ENCODE data around the gene REM1.

Gene REM1

DNA sequence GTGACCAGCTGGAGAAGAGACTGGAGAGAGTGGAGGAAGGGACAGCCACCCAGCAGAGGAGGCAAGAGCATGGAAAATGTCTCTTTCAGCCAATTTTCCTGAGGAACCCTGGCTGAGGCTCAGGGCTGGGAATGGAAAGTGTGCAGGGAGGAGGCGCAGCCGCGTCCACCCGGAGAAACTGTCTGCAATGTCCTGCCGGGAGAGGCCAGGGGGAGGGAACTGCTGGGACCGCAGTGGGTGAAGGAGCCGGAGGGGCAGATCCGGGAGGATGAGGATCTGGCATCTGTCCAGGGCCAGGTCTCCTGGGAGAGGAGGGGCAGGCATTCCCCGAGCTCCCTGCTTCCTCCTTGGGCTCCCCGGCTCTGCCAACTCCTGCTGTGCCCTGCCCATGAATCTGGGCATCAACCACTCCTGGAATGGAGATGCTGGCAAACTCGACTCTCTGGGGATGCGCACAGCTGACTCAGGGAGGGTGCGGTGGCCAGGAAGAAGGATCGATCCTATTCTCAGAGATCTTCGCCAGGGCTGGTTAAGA lies 21.7 kb downstream of the REM1 start:
- Histone ChIP-seq H4K20me1 (ENCODE audit: insufficient read depth, low read length) (no peaks in the 10 kb centered on the region), H3K79me2 (ENCODE audit: low read length) (no peaks in the 10 kb centered on the region), H3K4me3 (ENCODE audit: low read length) (no peak overlapping the region), H3K4me2 (ENCODE audit: low read depth, low read length) (no peak overlapping the region), H2AFZ (ENCODE audit: low read length) (no peak overlapping the region), H3K27ac (ENCODE audit: low read length) (no peak overlapping the region), H3K27me3 (replicated peaks; ENCODE audit: insufficient read depth, low read length) (no peaks in the 10 kb centered on the region), H3F3A (ENCODE audit: insufficient read depth, low read length) (no peaks in the 10 kb centered on the region), H3K9me3 (replicated peaks; ENCODE audit: insufficient read depth, low read length) (no peaks in the 10 kb centered on the region), H3K9me2 (replicated peaks; ENCODE audit: insufficient read depth, low read length) (no peaks in the 10 kb centered on the region), H3K36me3 (replicated peaks; ENCODE audit: insufficient read depth, low read length) (no peaks in the 10 kb centered on the region), H3K9ac (ENCODE audit: low read length) (no peak overlapping the region), H3K4me1 (ENCODE audit: low read length) (no peaks in the 10 kb centered on the region)
- DNase-seq, result no peak
- TF ChIP-seq, protein P1, sequence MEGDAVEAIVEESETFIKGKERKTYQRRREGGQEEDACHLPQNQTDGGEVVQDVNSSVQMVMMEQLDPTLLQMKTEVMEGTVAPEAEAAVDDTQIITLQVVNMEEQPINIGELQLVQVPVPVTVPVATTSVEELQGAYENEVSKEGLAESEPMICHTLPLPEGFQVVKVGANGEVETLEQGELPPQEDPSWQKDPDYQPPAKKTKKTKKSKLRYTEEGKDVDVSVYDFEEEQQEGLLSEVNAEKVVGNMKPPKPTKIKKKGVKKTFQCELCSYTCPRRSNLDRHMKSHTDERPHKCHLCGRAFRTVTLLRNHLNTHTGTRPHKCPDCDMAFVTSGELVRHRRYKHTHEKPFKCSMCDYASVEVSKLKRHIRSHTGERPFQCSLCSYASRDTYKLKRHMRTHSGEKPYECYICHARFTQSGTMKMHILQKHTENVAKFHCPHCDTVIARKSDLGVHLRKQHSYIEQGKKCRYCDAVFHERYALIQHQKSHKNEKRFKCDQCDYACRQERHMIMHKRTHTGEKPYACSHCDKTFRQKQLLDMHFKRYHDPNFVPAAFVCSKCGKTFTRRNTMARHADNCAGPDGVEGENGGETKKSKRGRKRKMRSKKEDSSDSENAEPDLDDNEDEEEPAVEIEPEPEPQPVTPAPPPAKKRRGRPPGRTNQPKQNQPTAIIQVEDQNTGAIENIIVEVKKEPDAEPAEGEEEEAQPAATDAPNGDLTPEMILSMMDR (IDR thresholded peaks at IDR 0.05; ENCODE audit: low read length), result no peak
- TF ChIP-seq EZH2 (optimal IDR thresholded peaks at IDR 0.05; ENCODE audit: low read depth, low read length), result no peak
- TF ChIP-seq EZH2phosphoT487 (IDR thresholded peaks at IDR 0.05; ENCODE audit: low read length), result no peak

DNA sequence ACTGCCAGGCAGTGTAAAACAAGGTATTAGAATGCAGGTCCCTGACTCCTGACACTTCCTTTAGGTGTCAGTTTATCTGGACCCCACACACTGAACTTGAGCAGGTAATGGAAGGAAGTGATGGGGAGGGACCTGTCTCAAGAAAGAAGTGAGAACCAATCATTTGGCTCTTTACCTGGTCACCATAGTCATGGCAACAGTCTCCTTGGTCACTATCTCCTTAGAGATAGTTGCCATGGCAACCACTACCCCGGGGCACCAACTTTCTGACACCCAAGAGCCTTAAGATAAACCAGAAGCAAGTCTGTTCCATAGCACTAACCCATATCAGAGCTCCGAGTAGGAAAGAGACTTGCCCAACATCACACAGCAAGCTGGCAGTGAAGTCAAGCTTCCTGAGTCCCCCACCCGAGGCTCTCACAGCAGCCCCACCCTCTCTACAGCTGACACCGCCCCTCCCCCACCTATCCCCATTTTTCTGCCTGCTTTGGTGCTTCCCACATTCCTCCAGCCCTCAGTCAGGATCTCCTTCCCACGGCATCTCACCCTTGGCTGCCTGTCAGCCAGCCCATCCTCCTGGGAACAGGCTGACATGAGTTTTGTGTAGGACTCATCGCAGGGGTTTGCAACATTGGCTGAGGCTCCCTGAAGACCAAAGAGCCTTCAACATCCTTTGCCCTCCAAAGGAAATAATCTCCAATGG lies 22.9 kb downstream of the REM1 start:
- H3K4me3 ChIP-seq (ENCODE audit: low read length), result no peak overlapping the region
- H3K36me3 ChIP-seq (replicated peaks; ENCODE audit: insufficient read depth, low read length), result no peaks in the 10 kb centered on the region
- no peak overlapping the region for H3K27ac ChIP-seq (ENCODE audit: low read length)
- no peaks in the 10 kb centered on the region for H4K20me1 ChIP-seq (ENCODE audit: insufficient read depth, low read length)
- no peaks in the 10 kb centered on the region for H3K79me2 ChIP-seq (ENCODE audit: low read length)
- H3K4me2 ChIP-seq (ENCODE audit: low read depth, low read length), result no peak overlapping the region
- no peaks in the 10 kb centered on the region for H3K27me3 ChIP-seq (replicated peaks; ENCODE audit: insufficient read depth, low read length)
- no peaks in the 10 kb centered on the region for H3K9me2 ChIP-seq (replicated peaks; ENCODE audit: insufficient read depth, low read length)
- H3K4me1 ChIP-seq (ENCODE audit: low read length), result no peaks in the 10 kb centered on the region
- TF ChIP-seq, protein P1 (IDR thresholded peaks at IDR 0.05; ENCODE audit: low read length), result no peak
- TF ChIP-seq EZH2 (optimal IDR thresholded peaks at IDR 0.05; ENCODE audit: low read depth, low read length), result no peak
- TF ChIP-seq EZH2phosphoT487 (IDR thresholded peaks at IDR 0.05; ENCODE audit: low read length), result no peak
- no peak for DNase-seq
- H3K9ac ChIP-seq (ENCODE audit: low read length), result no peak overlapping the region
- no peak overlapping the region for H2AFZ ChIP-seq (ENCODE audit: low read length)
- H3K9me3 ChIP-seq (replicated peaks; ENCODE audit: insufficient read depth, low read length), result no peaks in the 10 kb centered on the region
- H3F3A ChIP-seq (ENCODE audit: insufficient read depth, low read length), result no peaks in the 10 kb centered on the region

DNA sequence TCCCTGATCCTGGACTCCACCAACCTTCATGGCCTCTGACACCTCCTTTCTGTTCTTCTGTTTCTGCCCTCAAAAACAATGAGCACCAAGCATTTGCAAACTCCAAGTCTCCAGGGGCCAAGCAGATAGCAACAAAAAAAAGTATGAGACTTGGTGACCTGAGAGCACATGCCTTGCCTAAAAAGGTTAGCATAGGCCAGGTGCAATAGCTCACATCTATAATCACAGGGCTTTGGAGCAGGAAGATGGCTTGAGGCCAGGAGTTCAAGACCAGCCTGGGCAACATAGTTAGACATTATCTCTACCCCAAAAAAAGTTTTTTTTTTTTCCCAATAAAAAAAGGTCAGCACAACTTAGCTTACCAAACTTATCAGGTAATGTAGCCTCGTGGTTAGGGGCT lies 25.4 kb downstream of the REM1 start:
- no peak overlapping the region for H3K4me2 ChIP-seq (ENCODE audit: low read depth, low read length)
- H3K27me3 ChIP-seq (replicated peaks; ENCODE audit: insufficient read depth, low read length), result no peaks in the 10 kb centered on the region
- H3K4me3 ChIP-seq (ENCODE audit: low read length), result no peak overlapping the region
- H3K27ac ChIP-seq (ENCODE audit: low read length), result no peak overlapping the region
- no peak overlapping the region for H3K9ac ChIP-seq (ENCODE audit: low read length)
- no peak for DNase-seq
- H3K36me3 ChIP-seq (replicated peaks; ENCODE audit: insufficient read depth, low read length), result no peaks in the 10 kb centered on the region
- H4K20me1 ChIP-seq (ENCODE audit: insufficient read depth, low read length), result no peaks in the 10 kb centered on the region
- no peak overlapping the region for H2AFZ ChIP-seq (ENCODE audit: low read length)
- H3K4me1 ChIP-seq (ENCODE audit: low read length), result no peaks in the 10 kb centered on the region
- H3K79me2 ChIP-seq (ENCODE audit: low read length), result no peaks in the 10 kb centered on the region
- no peaks in the 10 kb centered on the region for H3F3A ChIP-seq (ENCODE audit: insufficient read depth, low read length)
- TF ChIP-seq EZH2phosphoT487 (IDR thresholded peaks at IDR 0.05; ENCODE audit: low read length), result no peak
- TF ChIP-seq, protein P1 (IDR thresholded peaks at IDR 0.05; ENCODE audit: low read length), result no peak
- TF ChIP-seq EZH2 (optimal IDR thresholded peaks at IDR 0.05; ENCODE audit: low read depth, low read length), result no peak
- no peaks in the 10 kb centered on the region for H3K9me2 ChIP-seq (replicated peaks; ENCODE audit: insufficient read depth, low read length)
- H3K9me3 ChIP-seq (replicated peaks; ENCODE audit: insufficient read depth, low read length), result no peaks in the 10 kb centered on the region

All from MM.1S (cell line).